GM12878 (cell line): ENCODE measurements around the gene MYOCOS. TPM values are rescaled to one million over a fixed set of nuclear protein-coding genes. Genes with fewer than 3 reads are reported as not detected.

Experiments used
- ATAC-seq: fragments of 200-7000 bp; cut with Tn5 transposase; 3 replicates; pipeline ENCODE4 v1.9.1; 2020; ENCODE audit warnings: mild to moderate bottlenecking, moderate library complexity
- BruUV-seq: library from RNA; stranded (reverse); fragments of 400-500 nt; replicated peaks from 2 replicates; lab custom pipeline; 2021; lab: Mats Ljungman, UMichigan
- CTCF ChIA-PET: fragments of 300-600 bp; sonication (Branson Sonifier 250); formaldehyde crosslinking; extraction: SDS; loops from one replicate; lab custom pipeline; 2021; ENCODE audit warnings: inconsistent platforms; lab: Yijun Ruan, JAX
- POLR2A ChIA-PET: fragments of 350-600 bp; formaldehyde crosslinking; extraction: SDS; loops from one replicate; lab custom pipeline; 2021; ENCODE audit warnings: inconsistent platforms; lab: Charles Lee
- RAD21 ChIA-PET: fragments of 300-600 bp; sonication (Branson Sonifier 250); formaldehyde crosslinking; loops from one replicate; lab custom pipeline; 2023; ENCODE audit warnings: antibody characterized with exemption; ENCODE audit not compliant: unreplicated experiment; lab: Charles Lee
- SMC1A ChIA-PET: fragments of 300-600 bp; sonication (Branson Sonifier 250); formaldehyde crosslinking; loops from one replicate; lab custom pipeline; 2023; ENCODE audit not compliant: unreplicated experiment, uncharacterized antibody; lab: Charles Lee
- DNase-seq: peaks from one replicate; pipeline ENCODE4 v3.0.0-alpha.2; 2011; ENCODE audit warnings: low read depth, low spot score
- FAIRE-seq: peaks from 3 replicates; lab custom pipeline; 2011; peaks lifted over from hg19 to GRCh38; lab: Jason Lieb, UNC
- H2AFZ ChIP-seq: 2 replicates; pipeline ENCODE4 v1.6.0; 2011; ENCODE audit warnings: low read depth, low read length, control low read depth; ENCODE audit not compliant: control insufficient read depth
- H3K27ac ChIP-seq: 2 replicates; pipeline ENCODE4 v1.5.1; 2011; ENCODE audit warnings: control low read depth; ENCODE audit not compliant: control insufficient read depth, insufficient read depth
- H3K27me3 ChIP-seq, 2 experiments: replicated peaks in 1 of 2; 2 replicates each; pipeline versions ENCODE4 v1.6.0 to v1.6.1; 2011; ENCODE audit warnings: low read length in 1 of 2; ENCODE audit not compliant: control insufficient read depth in 2 of 2, insufficient read depth in 2 of 2
- H3K36me3 ChIP-seq, 2 experiments: 2 replicates each; pipeline ENCODE4 v1.5.1; 2011; ENCODE audit warnings: low read length in 1 of 2; ENCODE audit not compliant: control insufficient read depth in 2 of 2, insufficient read depth in 2 of 2
- H3K4me1 ChIP-seq: 2 replicates; pipeline ENCODE4 v1.6.1; 2011; ENCODE audit warnings: mild to moderate bottlenecking, low read length, moderate library complexity, mixed read lengths; ENCODE audit not compliant: control insufficient read depth, insufficient read depth
- H3K4me2 ChIP-seq: 2 replicates; pipeline ENCODE4 v1.6.0; 2011; ENCODE audit warnings: control low read depth; ENCODE audit not compliant: control insufficient read depth, insufficient read depth
- H3K4me3 ChIP-seq: fragments of 200-600 bp; sonication (generic); 2 replicates; pipeline ENCODE4 v1.5.1; 2016
- H3K79me2 ChIP-seq: 2 replicates; pipeline ENCODE4 v1.6.0; 2011; ENCODE audit warnings: low read length; ENCODE audit not compliant: control insufficient read depth, insufficient read depth
- H3K9ac ChIP-seq: 2 replicates; pipeline ENCODE4 v1.8.0; 2011; ENCODE audit warnings: low read length, control low read depth, mixed read lengths; ENCODE audit not compliant: control insufficient read depth, insufficient read depth
- H3K9me3 ChIP-seq: replicated peaks from 3 replicates; pipeline ENCODE4 v1.5.1; 2011; ENCODE audit warnings: mild to moderate bottlenecking, low read length; ENCODE audit not compliant: control insufficient read depth, insufficient read depth
- H4K20me1 ChIP-seq: 2 replicates; pipeline ENCODE4 v1.6.0; 2011; ENCODE audit not compliant: control insufficient read depth, insufficient read depth
- IKZF2 ChIP-seq, 2 experiments: fragments of 450-650 bp; IDR thresholded peaks; 2 replicates each; pipeline ENCODE4 v1.6.1; 2017; ENCODE audit warnings: mild to moderate bottlenecking in 2 of 2, moderate library complexity in 2 of 2
- JUNB ChIP-seq: IDR thresholded peaks from 2 replicates; pipeline ENCODE4 v1.6.1; 2016; ENCODE audit warnings: antibody characterized with exemption, mild to moderate bottlenecking
- MXI1 ChIP-seq: fragments of 150-350 bp; IDR thresholded peaks from 2 replicates; pipeline ENCODE4 v1.6.1; 2011; ENCODE audit warnings: low read depth, mild to moderate bottlenecking, inconsistent platforms, low read length, improper control_type of control experiment
- STAT3 ChIP-seq: IDR thresholded peaks from 2 replicates; pipeline ENCODE4 v1.6.1; 2011; ENCODE audit warnings: low read depth, low read length, improper control_type of control experiment
- ZBED1 ChIP-seq: IDR thresholded peaks from 2 replicates; pipeline ENCODE4 v1.6.1; 2016; ENCODE audit warnings: borderline replicate concordance
- WGBS: methylation state at CpG from one replicate; pipeline ENCODE4 v1.1.6; 2016; ENCODE audit warnings: low lambda C conversion rate; ENCODE audit not compliant: insufficient replicate concordance, insufficient coverage; ENCODE audit errors: missing lambda C conversion rate; 5-methylcytosine and 5-hydroxymethylcytosine counted together
- in situ Hi-C: fragments of 300-500 bp; cut with MboI; formaldehyde crosslinking; loops from 9 replicates; pipeline ENCODE4 v1.14.3; 2018; ENCODE audit warnings: mixed read lengths
- intact Hi-C: fragments of 100-400 bp; cut with micrococcal nuclease; formaldehyde crosslinking; loops from one replicate; pipeline ENCODE4 v1.14.2; 2022; ENCODE audit not compliant: unreplicated experiment
- polyA plus RNA-seq, 11 experiments: library from polyadenylated mRNA; depleted of rRNA in 4 of 11; unstranded in 6 of 11; stranded (reverse) in 5 of 11; fragments of >200 nt; fragmentation: Nextera tagmentation in 4 of 11; fragmentation: Illumina TruSeq in 1 of 11; extraction: Ambion mirVana in 4 of 11; extraction: Trizol in 1 of 11; gene quantifications; 1 replicate in 1 of 11; 2 replicates in 10 of 11; pipeline versions ENCODE4 v1.2.1 to v1.2.3, GENCODE V29; 2011 to 2016; ENCODE audit warnings: inconsistent platforms in 2 of 11, missing spikeins in 2 of 11, low read depth in 1 of 11
- total RNA-seq, 4 experiments: library from RNA; depleted of rRNA in 3 of 4; stranded (reverse); fragments of >200 nt in 3 of 4; fragmentation: Illumina TruSeq in 1 of 4; extraction: Trizol in 1 of 4; gene quantifications; 2 replicates each; pipeline versions ENCODE4 v1.2.1 to v1.2.3, GENCODE V29; 2013 to 2021
- TF ChIP-seq, protein P1 (sequence below): fragments of 150-350 bp; IDR thresholded peaks from 2 replicates; pipeline ENCODE4 v1.6.1; 2014; ENCODE audit warnings: mild to moderate bottlenecking, low read depth, low read length

MYOCOS gene
- total and polyA plus RNA-seq, 10 of the 15 experiments (the other 5 are each of a cell fraction or from before 2014, with no cell fraction given): 0.12 to 0.24 (median 0.16) TPM; not detected in 4

DNA sequence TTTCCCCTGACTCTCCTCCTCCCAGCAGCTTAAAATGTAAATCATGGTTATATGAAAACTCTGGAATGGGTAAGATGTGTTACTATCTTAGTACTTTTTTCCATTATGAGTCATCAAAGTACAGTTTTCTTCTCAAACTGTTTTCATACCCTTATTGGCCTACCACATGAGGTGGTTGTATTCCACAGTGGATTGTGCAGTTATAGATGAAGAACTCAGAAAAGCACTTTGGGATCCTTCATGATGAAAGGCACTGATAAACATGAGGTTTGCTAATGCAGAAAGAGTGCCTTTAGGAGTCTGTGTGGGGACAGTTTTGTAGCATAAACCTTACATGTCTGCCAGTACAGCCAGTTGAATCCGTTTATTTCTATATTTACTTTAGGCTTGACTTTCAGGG lies 32.0 kb upstream of the MYOCOS start:
- WGBS: 100% methylated on average over 1 of the region's 1 CpG

More for the DNA sequence above, 32.0 kb upstream of the MYOCOS start:
- no TSS peak for BruUV-seq
- no peak overlapping the region for H2AFZ ChIP-seq
- ATAC-seq: peak; percentile 48
- RAD21 ChIA-PET: interaction anchor here (0.6 kb wide), 1 partner anchor 157 kb away, joined by 3 read pairs; no protein-coding TSS in a partner anchor
- CTCF ChIA-PET: interaction anchor here (1.2 to 4.2 kb wide), 2 partner anchors 7 to 65 kb away, joined by 5 to 20 read pairs; no protein-coding TSS in a partner anchor
- H3K27ac ChIP-seq: no peak overlapping the region
- no peak overlapping the region for H3K9ac ChIP-seq
- H3K4me1 ChIP-seq: no peaks in the 10 kb centered on the region
- no peak for TF ChIP-seq MXI1
- TF ChIP-seq ZBED1: no peak
- TF ChIP-seq, protein P1, sequence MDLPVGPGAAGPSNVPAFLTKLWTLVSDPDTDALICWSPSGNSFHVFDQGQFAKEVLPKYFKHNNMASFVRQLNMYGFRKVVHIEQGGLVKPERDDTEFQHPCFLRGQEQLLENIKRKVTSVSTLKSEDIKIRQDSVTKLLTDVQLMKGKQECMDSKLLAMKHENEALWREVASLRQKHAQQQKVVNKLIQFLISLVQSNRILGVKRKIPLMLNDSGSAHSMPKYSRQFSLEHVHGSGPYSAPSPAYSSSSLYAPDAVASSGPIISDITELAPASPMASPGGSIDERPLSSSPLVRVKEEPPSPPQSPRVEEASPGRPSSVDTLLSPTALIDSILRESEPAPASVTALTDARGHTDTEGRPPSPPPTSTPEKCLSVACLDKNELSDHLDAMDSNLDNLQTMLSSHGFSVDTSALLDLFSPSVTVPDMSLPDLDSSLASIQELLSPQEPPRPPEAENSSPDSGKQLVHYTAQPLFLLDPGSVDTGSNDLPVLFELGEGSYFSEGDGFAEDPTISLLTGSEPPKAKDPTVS: no peak
- no peak for TF ChIP-seq STAT3
- TF ChIP-seq IKZF2 (IDR thresholded peaks at IDR 0.05): 0 out of 4 replicates have a peak, but pooled peaks of 1 of the 2 experiments have one; percentile 24
- peak; percentile 29; the same call in 1 of the 2 replicates for TF ChIP-seq JUNB
- H3K79me2 ChIP-seq: no peaks in the 10 kb centered on the region
- no peaks in the 10 kb centered on the region for H3K9me3 ChIP-seq
- DNase-seq: no peak
- POLR2A ChIA-PET: no interaction called here
- peaks cover 13 to 33% of the 10 kb centered on the region in 2 experiments for H3K36me3 ChIP-seq
- no peak for FAIRE-seq
- H3K27me3 ChIP-seq: no peaks in the 10 kb centered on the region
- no peaks in the 10 kb centered on the region for H4K20me1 ChIP-seq
- no peak overlapping the region for H3K4me3 ChIP-seq
- H3K4me2 ChIP-seq: no peak overlapping the region
- intact Hi-C loops: no loop called here
- in situ Hi-C loops: no loop called here
- SMC1A ChIA-PET: interaction anchor here (6.8 kb wide), 1 partner anchor 55 kb away, joined by 38 read pairs; no protein-coding TSS in a partner anchor
